Activated CD4-positive, alpha-beta T cell treated with anti-CD3 and anti-CD28 coated beads, Interleukin-2, amount 50 U/mL, for 24 hours (primary cell): ENCODE measurements around the gene VWA2.

Source experiments
- DNase-seq, 2 donors: peaks; one replicate each; pipeline ENCODE4 v3.0.0-alpha.2; 2020; ENCODE audit warnings: low read depth in 1 of 2, low spot score in 1 of 2

Gene VWA2

DNA sequence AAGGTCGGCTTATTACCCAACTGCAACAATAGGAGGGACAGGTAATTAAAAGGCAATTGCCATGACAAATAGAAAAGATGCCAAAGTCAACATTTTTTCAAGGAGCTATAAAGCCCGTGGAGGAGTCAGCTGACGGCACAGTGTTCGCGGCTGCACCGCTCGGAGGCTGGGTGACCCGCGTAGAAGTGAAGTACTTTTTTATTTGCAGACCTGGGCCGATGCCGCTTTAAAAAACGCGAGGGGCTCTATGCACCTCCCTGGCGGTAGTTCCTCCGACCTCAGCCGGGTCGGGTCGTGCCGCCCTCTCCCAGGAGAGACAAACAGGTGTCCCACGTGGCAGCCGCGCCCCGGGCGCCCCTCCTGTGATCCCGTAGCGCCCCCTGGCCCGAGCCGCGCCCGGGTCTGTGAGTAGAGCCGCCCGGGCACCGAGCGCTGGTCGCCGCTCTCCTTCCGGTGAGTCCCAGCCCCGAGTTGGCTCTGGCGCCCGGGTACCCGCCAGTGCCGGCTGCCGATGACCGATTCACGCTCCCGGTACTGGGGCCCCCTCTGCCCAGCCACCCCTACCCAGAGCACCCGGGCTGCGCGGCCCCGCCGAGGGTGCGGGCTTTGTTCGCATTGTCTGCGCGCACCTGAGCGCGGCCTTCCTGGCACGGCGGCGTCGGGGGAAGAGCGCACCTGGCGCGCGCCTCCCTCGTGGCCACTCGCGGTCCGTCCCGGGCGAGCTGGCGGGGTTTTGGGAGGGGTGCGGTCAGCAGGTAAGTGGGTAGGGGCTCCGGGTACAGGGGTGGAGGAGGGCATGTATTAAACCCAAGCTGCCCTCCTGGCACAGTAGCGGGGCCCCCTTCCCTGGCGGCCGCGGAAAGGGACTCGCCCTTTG is at the start of gene VWA2:
Gene VWA2, plus strand, starts transcription at position 138 of the 877 bp plus-strand sequence. CDS start 9,460 bp downstream, outside the sequence.
- peak in 1 of 2 donors; percentile 1 for DNase-seq

DNA sequence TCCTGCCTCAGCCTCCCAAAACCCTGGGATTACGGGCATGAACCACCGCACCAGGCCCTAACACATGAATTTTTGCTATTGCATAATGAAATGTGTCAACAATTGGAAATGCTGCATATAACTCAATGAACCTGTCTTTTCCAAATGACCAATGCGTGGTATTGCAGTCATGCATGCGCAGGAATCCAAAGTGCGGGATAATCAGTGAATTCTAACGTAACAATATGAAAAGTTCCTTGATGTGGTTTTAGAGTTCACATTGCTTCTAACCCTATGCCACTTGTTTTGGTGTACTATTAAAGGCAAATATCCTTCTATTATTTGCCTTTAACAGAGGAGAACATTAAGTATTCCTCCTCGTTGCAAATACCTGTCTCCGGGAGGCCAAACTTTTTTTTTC is 49.4 kb upstream of the VWA2 start:
- no peak for DNase-seq

DNA sequence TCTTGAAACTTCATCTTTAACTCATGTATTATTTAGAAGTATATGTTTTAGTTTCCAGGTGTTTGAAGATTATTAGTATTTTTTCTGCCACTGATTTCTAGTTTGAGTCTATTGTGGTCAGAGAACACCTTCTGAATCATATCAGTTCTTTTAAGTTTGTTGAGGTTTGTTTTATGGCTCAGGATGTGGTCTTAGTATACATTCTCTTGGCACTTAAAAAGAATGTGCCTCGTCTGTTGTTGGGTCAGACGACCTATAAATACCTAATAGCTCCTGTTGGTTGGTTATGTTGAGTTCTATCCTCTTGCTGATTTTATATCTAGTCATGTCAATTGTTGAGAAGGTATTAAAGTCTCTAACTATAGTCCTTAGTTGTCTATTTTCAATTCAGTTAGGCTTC is 44.0 kb upstream of the VWA2 start:
- no peak for DNase-seq

- DNase-seq, result no peak
Measured at GRCh38 chr10:114199239-114199638, 39.8 kb upstream of the VWA2 start.

DNA sequence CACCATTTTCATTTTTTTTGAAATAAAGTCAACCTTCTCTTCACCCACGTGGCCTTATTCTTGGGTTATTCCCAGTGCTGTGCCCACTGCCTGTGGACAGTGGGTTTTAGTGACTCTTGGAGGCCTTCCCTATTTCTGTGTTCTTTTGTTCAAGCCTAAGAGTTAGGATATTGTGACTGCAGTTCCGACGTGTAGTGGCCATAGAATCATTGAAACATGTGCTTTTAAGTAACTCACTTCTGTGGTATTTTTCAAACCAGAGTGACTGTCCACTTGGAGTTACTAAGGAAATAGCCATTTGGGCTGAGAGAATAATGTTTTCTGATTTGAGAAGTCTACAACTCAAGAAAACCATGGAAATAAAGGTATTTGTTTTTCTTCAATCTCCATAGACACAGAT is 36.2 kb upstream of the VWA2 start:
- no peak for DNase-seq

DNA sequence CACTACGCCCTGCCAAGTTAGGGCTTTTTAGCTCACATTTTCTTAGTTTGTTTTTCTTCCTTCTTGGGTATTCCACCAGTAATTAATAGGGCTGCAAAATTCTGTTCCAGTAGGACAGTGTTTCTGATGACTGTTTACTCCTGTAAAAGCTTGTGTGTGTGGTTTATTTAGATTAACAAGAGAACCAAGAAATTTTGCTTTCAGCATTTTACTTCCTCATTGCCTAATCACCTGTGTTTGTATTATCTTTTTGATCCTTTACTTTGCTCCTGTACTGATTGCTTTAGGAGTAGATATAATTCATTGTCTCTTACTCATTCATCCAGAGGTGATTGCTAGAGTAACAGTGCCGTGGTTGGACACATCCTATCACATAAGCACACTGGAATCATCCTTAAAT is 32.2 kb upstream of the VWA2 start:
- no peak for DNase-seq

DNA sequence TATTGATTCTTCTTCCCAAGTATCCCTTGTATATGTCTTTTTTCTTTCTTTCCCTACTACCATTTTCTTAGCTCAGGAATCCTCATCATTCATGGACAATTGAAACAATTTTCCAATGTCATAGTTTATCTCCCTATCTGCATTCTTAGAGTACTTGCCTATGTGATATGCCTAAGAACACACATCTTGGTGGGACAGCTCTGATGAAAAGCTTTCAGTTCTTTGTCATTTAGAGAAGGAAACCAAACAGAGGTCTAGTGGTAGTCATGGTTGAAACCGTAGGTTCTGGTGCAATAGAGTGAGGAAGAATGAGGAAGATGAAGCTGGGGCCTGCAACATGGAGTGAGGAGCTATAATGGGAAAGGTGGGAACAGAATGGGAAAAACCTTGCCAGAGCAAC is 31.7 kb upstream of the VWA2 start:
- DNase-seq, result no peak

DNA sequence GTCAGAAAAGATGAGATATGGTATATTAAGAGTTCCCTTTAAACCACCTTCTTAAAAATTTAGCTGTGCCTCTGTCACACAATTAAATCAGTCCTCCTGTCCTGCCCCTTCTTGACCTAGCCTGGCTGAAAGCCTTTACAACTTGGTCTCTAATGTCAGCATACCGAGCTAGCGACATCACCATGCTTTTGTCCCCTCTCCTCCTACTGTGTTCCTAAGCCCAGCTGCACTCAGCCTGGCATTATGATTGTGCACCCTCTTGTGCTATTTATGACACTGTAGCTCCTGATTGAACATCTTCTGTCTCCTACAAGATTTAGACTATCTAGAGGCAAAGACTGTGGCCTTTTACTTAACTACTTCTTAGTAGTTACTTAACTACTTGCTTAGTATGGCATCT is 30.7 kb upstream of the VWA2 start:
- no peak for DNase-seq

DNA sequence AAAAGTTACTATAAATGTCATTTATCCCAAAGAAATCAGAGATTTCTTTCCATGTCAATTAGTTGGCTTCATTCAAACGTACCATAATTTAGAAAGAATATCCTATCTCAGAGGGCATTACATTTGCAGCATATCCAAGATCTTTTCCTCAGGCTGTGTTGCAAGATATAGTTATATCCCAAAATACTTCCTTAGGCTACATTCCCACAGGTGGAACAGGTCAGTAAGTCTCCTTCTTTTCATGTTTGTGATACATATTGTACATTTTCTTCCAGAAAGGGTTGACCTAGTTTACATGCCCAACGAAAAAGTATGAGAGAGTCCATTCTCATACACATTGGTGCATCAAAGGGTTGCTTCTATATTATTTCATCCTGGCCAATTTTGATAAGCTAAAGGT is 26.9 kb upstream of the VWA2 start:
- DNase-seq, result no peak

DNA sequence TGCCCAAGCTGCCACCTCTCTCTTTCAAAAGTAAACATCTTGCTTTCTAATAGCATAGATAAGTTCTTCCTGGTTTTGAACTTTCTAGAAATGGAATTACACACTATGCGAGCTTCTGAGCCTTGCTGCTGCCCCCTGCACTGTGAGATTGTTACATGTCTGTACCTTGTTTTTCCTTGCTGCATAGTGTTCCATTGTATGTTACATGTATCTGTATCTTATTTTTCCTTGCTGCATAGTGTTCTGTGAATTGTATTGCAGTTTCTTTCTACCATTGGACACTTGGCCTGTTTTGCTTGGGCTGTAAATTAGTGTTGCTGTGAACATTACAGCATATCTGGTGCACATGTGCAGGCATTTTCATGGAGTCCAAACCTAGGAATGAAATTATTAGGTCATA is 24.0 kb upstream of the VWA2 start:
- DNase-seq, result no peak

GRCh38 chr10:114220281-114220680 is 18.8 kb upstream of the VWA2 start:
- no peak for DNase-seq

DNA sequence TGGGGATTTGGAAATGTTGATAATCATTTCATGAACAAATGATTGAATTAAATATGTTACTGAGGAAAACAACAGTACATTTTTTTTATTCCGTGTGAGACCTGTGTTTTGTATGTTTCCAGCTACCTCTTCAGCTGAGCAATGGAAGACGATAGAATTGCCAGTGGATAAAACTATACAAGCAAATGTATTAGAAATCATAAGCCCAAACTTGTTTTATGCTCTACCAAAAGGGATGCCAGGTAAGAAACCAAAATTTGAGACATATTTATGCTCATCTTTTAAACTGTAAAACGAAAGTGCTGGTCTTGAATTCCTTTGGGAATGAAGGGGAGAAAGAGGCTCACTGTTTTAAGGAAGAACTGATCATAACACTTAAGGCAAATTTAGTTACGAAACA is 17.8 kb upstream of the VWA2 start:
- DNase-seq, result no peak

DNA sequence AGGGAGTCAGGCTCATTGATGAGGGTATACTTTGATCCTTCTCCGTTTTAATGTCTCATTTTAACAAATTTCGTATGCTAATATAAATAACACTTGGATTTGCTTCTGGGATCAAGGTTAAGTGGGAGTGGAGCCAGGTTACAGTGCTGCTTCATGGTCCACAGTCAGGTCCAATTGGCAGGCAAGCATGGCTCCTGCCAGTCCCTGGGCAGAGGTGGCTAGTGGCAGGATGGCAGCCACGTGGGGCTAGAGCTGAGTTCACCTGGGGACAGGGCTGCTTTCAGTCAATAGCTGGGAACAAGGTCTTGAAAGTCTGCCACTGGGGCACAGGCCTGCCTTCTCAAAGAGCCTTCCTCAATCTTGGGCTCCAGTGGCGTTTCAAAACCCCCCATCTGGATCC is 16.0 kb upstream of the VWA2 start:
- DNase-seq, result no peak

DNA sequence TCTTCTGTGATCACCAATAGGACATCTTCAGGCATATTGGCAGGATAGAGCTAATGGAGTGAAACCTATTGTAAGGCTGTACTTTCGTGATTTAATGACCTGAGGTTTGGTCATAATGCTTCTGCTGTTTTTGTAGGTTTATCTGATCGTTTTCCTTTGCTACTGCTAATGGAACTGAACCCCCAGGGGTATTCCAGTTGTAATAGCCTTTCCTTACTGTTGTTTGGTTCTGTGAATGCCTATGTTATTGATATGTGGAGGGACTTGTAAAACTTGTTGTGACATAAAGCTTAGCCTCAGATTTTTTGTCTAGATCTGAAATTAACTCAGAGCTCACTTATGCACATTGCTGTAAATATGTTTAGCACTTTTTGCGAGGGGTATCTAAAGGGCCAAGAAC is 10.9 kb upstream of the VWA2 start:
- no peak for DNase-seq

- no peak for DNase-seq
Measured at GRCh38 chr10:114232561-114233176, 6.4 kb upstream of the VWA2 start.

- no peak for DNase-seq
Measured at GRCh38 chr10:114233482-114233881, 5.6 kb upstream of the VWA2 start.

GRCh38 chr10:114234132-114234531 is 4.9 kb upstream of the VWA2 start:
- no peak for DNase-seq

- DNase-seq, result no peak
Measured at GRCh38 chr10:114239994-114240345, 916 bp downstream of the VWA2 start.

GRCh38 chr10:114242235-114242634 is 3.2 kb downstream of the VWA2 start:
- DNase-seq, result no peak

GRCh38 chr10:114243661-114244060 is 4.6 kb downstream of the VWA2 start:
- DNase-seq, result no peak

GRCh38 chr10:114244126-114244525 is 5.1 kb downstream of the VWA2 start:
- no peak for DNase-seq

- DNase-seq, result no peak
Measured at GRCh38 chr10:114245121-114245791, 6.2 kb downstream of the VWA2 start.
